Measurements from ENCODE around the gene MIP. TPM values are rescaled to one million over a fixed set of nuclear protein-coding genes. Genes with fewer than 3 reads are reported as not detected.

Gene MIP
- total and polyA plus RNA-seq, 2 of the 4 experiments (the other 2 are of a cell fraction): not detected

- intact Hi-C loops (cut with micrococcal nuclease) (no loop called here), dilution Hi-C loops (cut with HindIII; ENCODE audit: low sequenced_read_pairs, unreplicated experiment) (no loop called here), in situ Hi-C loops (cut with MboI; ENCODE audit: low sequenced_read_pairs) (no loop called here)
- WGBS, 2 experiments (ENCODE audit: extremely low coverage in 2 of 2, insufficient read length in 1 of 2): 100% methylated on average over 2 of the region's 7 CpGs; no CpG with 5 or more reads in 1 of the 2 experiments
- no peak for ATAC-seq (ENCODE audit: low read depth)
- H3K4me3 ChIP-seq (ENCODE audit: insufficient read depth, low read depth, low read length): no peak overlapping the region
- H3K14ac ChIP-seq (replicated peaks; ENCODE audit: low read depth, low read length): no peak overlapping the region
- H4K91ac ChIP-seq (ENCODE audit: insufficient read depth, low read depth, low read length): no peak overlapping the region
- no peak overlapping the region for H2BK15ac ChIP-seq (ENCODE audit: low read depth, low read length)
- no peaks in the 10 kb centered on the region for H3K9me3 ChIP-seq (ENCODE audit: control insufficient read depth, insufficient read depth, low read length)
- no peak overlapping the region for H4K8ac ChIP-seq (ENCODE audit: low read depth in 2 of 2, low read length in 2 of 2)
- no peak overlapping the region for H2AFZ ChIP-seq (replicated peaks; ENCODE audit: low read length, poor library complexity)
- H2BK120ac ChIP-seq (ENCODE audit: low read depth, low read length): no peak overlapping the region
- no peak overlapping the region for H3K27ac ChIP-seq (ENCODE audit: insufficient read depth, low read length)
- no peak overlapping the region for H3K4me2 ChIP-seq (ENCODE audit: low read depth, low read length)
- 0 out of 2 replicates have a peak, but pooled peaks cover 3% of the 10 kb centered on the region for H3K36me3 ChIP-seq (ENCODE audit: control insufficient read depth, insufficient read depth, low read length)
- H2BK5ac ChIP-seq (ENCODE audit: low read depth, low read length, poor library complexity, severe bottlenecking): no peak overlapping the region
- H3K4me1 ChIP-seq (ENCODE audit: control insufficient read depth, insufficient read depth, low read length): no peaks in the 10 kb centered on the region
- no peak overlapping the region for H3K4ac ChIP-seq (ENCODE audit: low read depth, low read length)
- H3K27me3 ChIP-seq (ENCODE audit: control insufficient read depth, insufficient read depth, low read length): no peaks in the 10 kb centered on the region
- no peaks in the 10 kb centered on the region for H4K20me1 ChIP-seq (ENCODE audit: insufficient read depth, low read length)
- no peak for TF ChIP-seq MXI1 (IDR thresholded peaks at IDR 0.05; ENCODE audit: borderline replicate concordance, low read depth, low read length)
- no peak for TF ChIP-seq POLR2A (IDR thresholded peaks at IDR 0.05; ENCODE audit: low read depth, low read length)
- no peak for TF ChIP-seq CHD1 (IDR thresholded peaks at IDR 0.05; ENCODE audit: low read depth, low read length)
- no peak for TF ChIP-seq MAFK (IDR thresholded peaks at IDR 0.05; ENCODE audit: low read depth, low read length)
- TF ChIP-seq, protein P1, sequence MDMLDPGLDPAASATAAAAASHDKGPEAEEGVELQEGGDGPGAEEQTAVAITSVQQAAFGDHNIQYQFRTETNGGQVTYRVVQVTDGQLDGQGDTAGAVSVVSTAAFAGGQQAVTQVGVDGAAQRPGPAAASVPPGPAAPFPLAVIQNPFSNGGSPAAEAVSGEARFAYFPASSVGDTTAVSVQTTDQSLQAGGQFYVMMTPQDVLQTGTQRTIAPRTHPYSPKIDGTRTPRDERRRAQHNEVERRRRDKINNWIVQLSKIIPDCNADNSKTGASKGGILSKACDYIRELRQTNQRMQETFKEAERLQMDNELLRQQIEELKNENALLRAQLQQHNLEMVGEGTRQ (IDR thresholded peaks at IDR 0.05; ENCODE audit: low read depth, low read length): no peak
- no peak for TF ChIP-seq SMC3 (IDR thresholded peaks at IDR 0.05; ENCODE audit: low read depth, low read length)
- no peak for TF ChIP-seq NFE2L2 (IDR thresholded peaks at IDR 0.05; ENCODE audit: low read depth, low read length)
- TF ChIP-seq FOS (IDR thresholded peaks at IDR 0.05; ENCODE audit: low read depth, low read length): no peak
- TF ChIP-seq CEBPB (IDR thresholded peaks at IDR 0.05; ENCODE audit: low read depth, low read length): no peak
- TF ChIP-seq RAD21 (IDR thresholded peaks at IDR 0.05; ENCODE audit: low read length): no peak
- no peak for TF ChIP-seq CTCF (conservative IDR thresholded peaks at IDR 0.05; ENCODE audit: low read depth, low read length)
- TF ChIP-seq RCOR1 (IDR thresholded peaks at IDR 0.05; ENCODE audit: insufficient replicate concordance, low read length): no peak
- TF ChIP-seq MAZ (IDR thresholded peaks at IDR 0.05; ENCODE audit: borderline replicate concordance, low read depth, low read length): no peak
- no peak for TF ChIP-seq BHLHE40 (IDR thresholded peaks at IDR 0.05; ENCODE audit: low read depth, low read length)
- no peak overlapping the region for H2AK9ac ChIP-seq (replicated peaks; ENCODE audit: low read depth, low read length, poor library complexity)
- H3K56ac ChIP-seq (ENCODE audit: extremely low read depth, insufficient read depth, low read length): no peak overlapping the region
- no TSS peak for BruUV-seq (replicated peaks)
- no peaks in the 10 kb centered on the region for H3K79me1 ChIP-seq (ENCODE audit: low read depth in 1 of 2, low read length in 2 of 2)
- H3K23ac ChIP-seq (ENCODE audit: low read depth, low read length): no peak overlapping the region
- H2AK5ac ChIP-seq (ENCODE audit: low read depth, low read length): no peak overlapping the region
- ChIA-PET CTCF (no interaction called here), POLR2A (ENCODE audit: unreplicated experiment) (no interaction called here)
- no peak overlapping the region for H4K5ac ChIP-seq (ENCODE audit: low read depth, low read length)
- no peak overlapping the region for H3K18ac ChIP-seq (ENCODE audit: low read depth, low read length)
- H2BK20ac ChIP-seq (ENCODE audit: low read depth, low read length): no peak overlapping the region
- H3K9me1 ChIP-seq (ENCODE audit: insufficient read depth, low read length): no peaks in the 10 kb centered on the region
- no peak overlapping the region for H3K9ac ChIP-seq (ENCODE audit: low read depth, low read length)
- DNase-seq: no peak
These were observed 41.1 kb downstream of the MIP start for GRCh38 chr12:56413392-56413791.
